ENCODE measurements around the gene KCNIP2.

- TF ChIP-seq YY1 (IDR thresholded peaks at IDR 0.05; ENCODE audit: insufficient read depth, insufficient read length) (no peak), ZNF274 (IDR thresholded peaks at IDR 0.05; ENCODE audit: low read depth, low read length) (no peak), SUZ12 (IDR thresholded peaks at IDR 0.05; ENCODE audit: extremely low read depth, insufficient read depth, insufficient read length) (no peak)
Measured at GRCh38 chr10:101835362-101835761, 8.2 kb downstream of the KCNIP2 start.
